HG02938 (cell line): ENCODE data around the gene PHLDB3.
"Not testable (repeated sequence)": the region's sequence is repeated elsewhere in the genome, so short reads cannot be mapped to it uniquely, and the experiment has no call there.

Experiments used
- ATAC-seq: cut with Tn5 transposase; IDR thresholded peaks from one replicate; pipeline ENCODE4 v1.9.1; 2021; ENCODE audit warnings: mild to moderate bottlenecking, moderate library complexity; ENCODE audit not compliant: unreplicated experiment

The PHLDB3 gene

DNA sequence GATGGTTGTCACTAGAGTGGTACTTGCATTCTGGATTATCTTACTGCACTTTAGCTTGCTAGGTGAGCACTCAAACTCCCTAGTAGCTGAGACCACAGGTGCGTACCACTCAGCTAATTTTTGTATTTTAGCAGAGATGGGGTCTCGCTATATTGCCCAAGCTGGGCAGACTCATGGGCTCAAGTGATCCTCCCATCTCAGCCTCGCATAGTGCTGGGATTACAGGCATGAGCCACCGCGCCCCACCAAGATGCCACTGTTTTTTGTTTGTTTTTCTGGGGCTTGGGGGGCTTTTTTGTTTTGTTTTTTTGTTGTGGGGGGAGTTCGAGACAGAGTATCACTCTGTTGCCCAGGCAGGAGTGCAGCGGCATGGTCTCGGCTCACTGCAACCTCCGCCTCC is 56.9 kb downstream of the PHLDB3 start:
- no peak for ATAC-seq

GRCh38 chr19:43446746-43447489 is 57.6 kb downstream of the PHLDB3 start:
- no peak for ATAC-seq

GRCh38 chr19:43445426-43445825 is 59.1 kb downstream of the PHLDB3 start:
- ATAC-seq: no peak

DNA sequence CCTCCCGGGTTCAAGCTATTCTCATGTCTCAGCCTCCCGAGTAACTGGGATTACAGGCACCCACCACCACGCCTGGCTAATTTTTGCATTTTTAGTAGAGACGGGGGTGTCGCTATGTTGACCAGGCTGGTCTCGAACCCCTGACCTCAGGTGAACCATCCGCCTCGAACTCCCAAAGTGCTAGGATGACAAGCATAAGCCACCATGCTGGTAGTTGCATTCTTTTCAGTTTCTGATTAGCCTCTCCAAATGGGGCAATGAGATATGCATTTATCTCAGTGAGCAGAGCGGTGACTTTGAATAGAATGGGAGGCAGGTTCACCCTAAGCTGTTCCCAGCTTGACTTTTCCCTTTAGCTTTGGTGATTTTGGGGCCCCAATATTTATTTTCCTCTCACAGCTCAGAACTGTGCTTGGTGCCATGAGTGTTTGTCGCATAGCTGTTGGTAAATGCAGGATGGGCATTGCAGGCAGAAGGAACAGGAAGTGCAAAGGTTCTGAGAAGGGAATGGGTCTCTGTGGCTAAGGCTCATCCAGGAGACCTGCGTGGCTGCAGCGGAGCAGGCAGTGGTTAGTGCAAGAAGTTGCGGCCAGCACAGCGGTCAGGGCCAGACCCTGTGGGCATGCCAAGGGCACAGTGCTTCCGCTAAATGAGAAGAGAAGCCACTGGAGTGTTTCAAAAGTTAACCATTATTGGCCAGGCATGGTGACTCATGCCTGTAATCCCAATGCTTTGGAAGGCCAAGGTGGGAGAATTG is 59.8 kb downstream of the PHLDB3 start:
- no peak for ATAC-seq

- ATAC-seq: not testable (repeated sequence)
These were observed 60.5 kb downstream of the PHLDB3 start for GRCh38 chr19:43444091-43444490.

DNA sequence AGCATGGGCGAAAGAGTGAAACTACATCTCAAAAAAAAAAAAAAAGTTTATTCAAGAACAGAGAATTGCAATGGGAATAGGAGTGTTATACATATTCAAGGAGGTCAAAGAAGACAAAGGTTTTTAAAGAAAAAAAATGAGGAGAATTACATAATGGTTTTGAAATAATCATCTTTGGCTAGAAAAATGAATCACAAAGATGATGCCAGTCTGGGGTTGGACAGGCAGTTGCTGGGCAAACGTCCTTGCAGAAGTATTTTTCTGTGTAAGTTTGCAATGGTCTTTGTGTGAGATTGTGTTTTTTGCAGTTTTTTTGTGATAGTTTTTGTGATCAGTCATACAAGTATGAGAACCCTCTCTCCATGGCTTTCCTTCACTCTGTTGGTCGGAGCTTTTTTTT is 62.8 kb downstream of the PHLDB3 start:
- no peak for ATAC-seq

DNA sequence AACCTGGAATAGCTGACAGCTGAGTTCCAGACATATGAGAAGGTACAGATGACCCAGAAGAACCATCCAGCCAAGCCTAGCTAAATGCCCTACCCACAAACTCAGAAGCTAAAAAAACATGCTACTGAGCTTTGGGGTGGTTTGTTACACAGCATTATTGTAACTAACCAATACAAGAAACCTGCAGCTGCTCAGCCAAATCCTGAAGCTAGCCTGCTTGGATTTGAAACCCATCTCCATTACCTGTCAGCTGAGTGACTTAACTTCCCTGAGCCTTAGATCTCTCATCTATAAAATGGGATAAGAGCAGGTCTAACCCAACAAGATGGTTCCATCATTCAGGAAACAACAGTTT is 64.9 kb downstream of the PHLDB3 start:
- ATAC-seq: no peak

DNA sequence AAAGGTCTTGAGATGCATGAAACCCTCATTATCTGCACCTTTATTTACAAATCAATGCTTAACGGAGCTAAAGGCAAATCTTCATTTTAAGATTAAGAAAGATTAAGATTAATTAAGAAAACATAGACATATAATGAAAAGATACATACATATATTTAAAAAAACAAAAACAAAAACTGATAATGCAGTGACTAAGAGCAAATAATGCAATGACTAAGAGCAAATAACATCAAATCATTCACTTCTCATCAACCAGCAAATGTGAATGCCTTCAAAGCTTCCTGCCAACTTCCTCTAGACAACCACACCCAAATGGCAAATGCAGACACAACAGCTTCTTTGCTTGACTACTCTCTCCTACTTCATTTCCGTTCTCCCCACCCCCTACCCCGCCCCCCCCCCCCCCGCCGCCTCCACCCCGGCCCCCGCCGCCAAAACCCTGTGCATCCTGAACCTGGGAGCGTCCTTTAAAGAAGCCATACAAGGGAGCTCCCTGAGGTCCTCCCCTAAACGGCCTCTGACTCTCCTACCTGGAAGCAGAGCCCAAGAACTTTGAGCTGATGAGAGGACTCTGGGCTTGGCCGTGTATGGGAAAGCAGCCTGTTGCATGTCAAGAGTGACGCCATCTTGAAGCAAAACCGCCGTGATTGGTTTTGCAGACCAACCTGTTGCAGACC is 65.4 kb downstream of the PHLDB3 start:
- no peak for ATAC-seq

GRCh38 chr19:43438291-43439031 is 66.1 kb downstream of the PHLDB3 start:
- ATAC-seq: no peak

DNA sequence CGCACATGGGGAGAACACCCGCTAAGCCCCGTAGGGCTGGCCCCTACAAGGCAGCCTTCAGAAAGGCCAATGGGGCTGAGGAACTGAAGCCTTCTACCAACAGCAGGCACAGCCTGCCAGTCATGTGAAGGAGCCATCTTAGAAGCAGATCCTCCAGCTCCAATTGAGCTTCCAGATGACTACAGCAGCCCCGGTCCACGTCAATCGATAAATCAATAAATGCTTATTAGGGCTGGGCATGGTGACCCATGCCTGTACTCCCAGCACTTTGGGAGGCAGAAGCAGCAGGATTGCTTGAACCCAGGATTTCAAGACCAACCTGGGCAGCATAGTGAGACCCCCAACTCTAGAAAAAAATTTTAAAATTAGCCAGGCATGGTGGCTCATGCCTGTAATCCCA is 66.8 kb downstream of the PHLDB3 start:
- ATAC-seq: no peak

GRCh38 chr19:43437284-43437683 is 67.3 kb downstream of the PHLDB3 start:
- not testable (repeated sequence) for ATAC-seq

DNA sequence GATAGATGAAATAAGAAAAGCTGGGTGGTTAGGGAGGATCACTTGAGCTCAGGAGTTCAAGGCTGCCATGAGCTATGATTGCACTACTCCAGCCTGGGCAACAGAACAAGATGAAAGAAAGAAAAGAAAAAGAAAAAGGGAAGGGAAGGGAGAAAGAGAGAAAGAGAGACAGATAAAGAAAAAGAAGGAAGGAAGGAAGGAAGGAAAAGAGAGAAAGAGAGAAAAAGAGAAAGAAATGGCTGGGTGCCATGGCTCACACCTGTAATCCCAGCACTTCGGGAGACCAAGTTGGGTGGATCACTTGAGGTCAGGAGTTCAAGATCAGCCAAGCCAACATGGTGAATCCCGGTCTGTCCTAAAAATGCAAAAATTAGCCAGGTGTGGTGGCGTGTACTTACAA is 68.8 kb downstream of the PHLDB3 start:
- no peak for ATAC-seq

DNA sequence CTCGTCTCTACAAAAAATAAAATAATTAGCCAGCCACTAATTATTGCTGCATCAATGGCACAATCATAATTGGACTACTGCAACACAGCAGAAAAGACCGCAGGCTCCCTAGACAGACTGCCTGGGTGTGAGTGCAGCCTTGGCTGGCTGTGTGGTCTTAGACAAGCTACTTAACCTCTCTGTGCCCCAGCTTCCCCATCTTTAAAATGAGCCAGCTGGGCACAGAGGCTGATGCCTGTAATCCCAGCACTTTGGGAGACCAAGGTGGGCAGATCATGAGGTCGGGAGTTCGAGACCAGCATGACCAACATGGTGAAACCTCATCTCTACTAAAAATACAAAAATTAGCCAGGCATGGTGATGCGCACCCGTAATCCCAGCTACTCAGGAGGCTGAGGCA is 70.9 kb downstream of the PHLDB3 start:
- ATAC-seq: no peak

- no peak for ATAC-seq
These were observed 71.2 kb downstream of the PHLDB3 start for GRCh38 chr19:43433358-43433673.

DNA sequence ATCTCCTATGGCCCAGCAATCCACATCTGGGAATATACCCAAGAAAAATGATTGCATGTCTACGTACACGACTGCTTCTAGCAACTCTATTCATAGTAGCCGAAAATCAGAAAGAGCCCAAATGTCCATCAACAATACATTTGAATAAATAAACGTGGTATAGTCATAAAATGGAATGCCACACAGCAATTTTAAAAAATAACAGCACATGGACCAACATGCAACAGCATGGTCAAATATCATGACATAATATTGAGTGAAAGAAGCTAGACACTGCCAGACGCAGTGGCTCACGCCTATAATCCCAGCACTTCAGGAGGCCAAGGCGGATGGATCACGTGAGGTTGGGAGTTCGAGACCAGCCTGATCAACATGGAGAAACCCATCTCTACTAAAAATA is 73.6 kb downstream of the PHLDB3 start:
- no peak for ATAC-seq

- no peak for ATAC-seq
These were observed 74.3 kb downstream of the PHLDB3 start for GRCh38 chr19:43430142-43430710.

- ATAC-seq: no peak
These were observed 75.2 kb downstream of the PHLDB3 start for GRCh38 chr19:43429395-43429794.

GRCh38 chr19:43425567-43426392 is 78.8 kb downstream of the PHLDB3 start:
- no peak for ATAC-seq
